ENCODE results near the gene EIF1B.
A peak's percentile ranks its signal among the peaks of the same experiment; 100 is the strongest.

Gene EIF1B

DNA sequence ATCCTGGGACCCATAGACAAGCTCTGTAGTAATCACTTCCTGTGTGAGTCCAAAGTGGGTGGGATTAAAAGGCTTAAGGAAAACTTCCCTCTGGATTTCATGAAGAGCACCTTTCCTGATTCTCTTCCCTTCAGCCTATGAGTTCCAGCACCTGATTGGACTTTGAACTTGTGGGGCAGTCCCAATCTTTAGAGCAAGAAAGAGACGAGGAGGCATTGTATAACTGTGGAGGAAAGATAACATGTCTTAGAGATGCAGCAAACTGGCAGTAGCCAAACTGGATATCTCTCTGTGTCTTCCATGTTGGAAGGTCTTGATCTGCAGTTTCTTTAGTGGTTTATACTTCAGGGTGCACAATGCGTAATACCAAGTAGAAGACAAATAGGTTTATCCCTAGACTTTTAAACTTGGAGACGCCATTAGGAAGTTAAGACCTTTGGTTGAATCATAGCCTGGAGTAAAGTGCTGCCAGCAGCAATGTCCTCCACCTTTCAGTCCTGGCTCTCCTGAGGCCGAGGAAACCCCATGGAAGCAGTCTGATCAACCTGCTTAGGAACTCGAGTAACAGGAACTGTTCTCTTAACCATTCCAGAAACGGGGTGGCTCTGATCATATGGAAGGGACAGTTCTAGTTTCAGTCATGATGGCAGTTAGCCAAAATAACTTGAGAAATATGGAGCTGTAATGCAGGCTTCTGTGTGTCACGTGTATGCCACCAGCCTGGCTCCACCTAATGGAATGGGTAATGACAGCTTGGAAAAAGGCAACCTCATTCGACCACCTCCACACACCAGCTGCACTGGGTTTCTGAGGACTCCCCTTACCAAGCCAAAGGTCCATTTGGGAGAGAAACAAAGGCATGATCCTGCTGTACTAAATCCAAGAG, 4.7 kb downstream of the EIF1B start:
- Histone ChIP-seq H3K4me2 (peak overlapping the region in 2 of 11 experiments; percentile 15 to 84; a peak in 3 of 22 replicates), H3K9me3 (replicated peaks in 1 of 11) (no peaks in the 10 kb centered on the region), H3K27me3 (no peaks in the 10 kb centered on the region), H3K4me3 (no peak overlapping the region), H3K36me3 (peaks cover 30 to 50% (median 40%) of the 10 kb centered on the region in 11 experiments), H4K20me1 (peaks cover 0 to 10% (median 0%) of the 10 kb centered on the region in 11 experiments; a peak in 6 of 22 replicates), H3K9ac (no peak overlapping the region), H3K4me1 (peaks cover 8 to 43% (median 15%) of the 10 kb centered on the region in 10 experiments; a peak in 17 of 20 replicates), H3K27ac (no peak overlapping the region)
- no peak for TF ChIP-seq Cebpa-rat (IDR thresholded peaks at IDR 0.05)

DNA sequence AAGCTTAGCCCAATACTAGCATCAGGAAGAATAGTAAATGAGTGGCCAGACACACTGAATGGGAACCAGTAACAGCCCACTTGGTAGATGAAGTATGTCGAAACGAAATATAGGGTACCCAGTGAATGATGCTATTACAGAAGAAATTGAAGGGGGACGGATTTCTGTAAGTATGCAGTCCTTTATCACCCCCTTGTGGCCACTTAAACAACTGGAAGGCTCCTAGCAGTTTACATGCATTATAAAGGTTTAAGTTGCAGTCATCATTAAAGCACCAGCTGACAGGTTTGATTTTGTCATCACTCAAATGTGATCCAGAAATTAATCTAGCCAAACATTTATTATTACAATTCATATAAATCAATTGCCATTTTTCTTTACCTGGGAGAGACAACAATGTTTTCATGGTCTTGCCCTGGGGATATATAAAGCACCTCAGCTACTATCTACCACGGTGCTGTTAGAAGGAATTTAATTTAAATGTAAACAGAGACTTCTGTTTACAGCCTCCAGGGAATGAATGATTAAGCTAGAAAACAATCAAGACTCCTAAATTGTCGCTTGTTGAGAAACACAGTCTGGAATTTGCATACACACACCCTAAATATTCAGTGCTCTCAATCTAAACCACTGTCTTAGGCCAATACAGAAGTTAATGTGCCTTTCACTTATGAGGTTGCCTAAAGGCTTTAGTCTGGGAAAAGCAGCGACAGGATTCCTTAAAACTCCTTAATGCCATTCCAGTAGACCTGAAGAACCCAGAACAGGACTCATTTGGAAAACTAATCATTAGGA, 7.8 kb downstream of the EIF1B start:
- Histone ChIP-seq H3K4me1 (peaks cover 0 to 27% (median under 1%) of the 10 kb centered on the region in 10 experiments; a peak in 8 of 20 replicates), H3K27me3 (no peaks in the 10 kb centered on the region), H3K4me3 (no peak overlapping the region), H4K20me1 (peaks cover 0 to 7% (median 0%) of the 10 kb centered on the region in 11 experiments; a peak in 5 of 22 replicates), H3K9me3 (replicated peaks in 1 of 11) (no peaks in the 10 kb centered on the region), H3K4me2 (no peak overlapping the region), H3K9ac (no peak overlapping the region), H3K36me3 (peaks cover 18 to 37% (median 26%) of the 10 kb centered on the region in 11 experiments), H3K27ac (no peak overlapping the region)
- no peak for TF ChIP-seq Cebpa-rat (IDR thresholded peaks at IDR 0.05)

DNA sequence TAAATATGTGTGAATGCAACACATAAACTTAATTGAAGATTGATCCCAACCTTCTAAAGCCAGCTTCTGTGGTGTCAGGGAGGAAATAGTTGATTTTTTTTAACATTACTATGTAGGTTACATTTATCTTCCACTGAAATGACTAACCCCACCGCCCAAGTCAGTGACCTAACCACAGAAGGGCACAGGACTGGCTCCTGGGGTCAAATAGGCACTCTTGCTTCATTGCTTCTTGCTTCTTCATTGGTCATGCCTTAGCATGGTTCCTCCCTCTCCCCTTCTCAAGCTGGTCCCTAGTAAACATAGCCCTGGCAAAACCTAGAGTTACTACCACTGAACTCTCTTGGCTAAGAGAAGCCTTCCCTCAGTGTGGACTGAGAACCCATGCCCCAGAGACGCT, 12.3 kb downstream of the EIF1B start:
- H3K9ac ChIP-seq: no peak overlapping the region
- peaks cover 0 to under 1% (median 0%) of the 10 kb centered on the region in 10 experiments; a peak in 1 of 20 replicates for H3K4me1 ChIP-seq
- 0 out of 22 replicates have a peak, but pooled peaks cover 0 to under 1% (median 0%) of the 10 kb centered on the region in 11 experiments for H3K36me3 ChIP-seq
- H3K4me3 ChIP-seq: no peak overlapping the region
- H4K20me1 ChIP-seq: no peaks in the 10 kb centered on the region; a peak in 1 of 22 replicates
- no peaks in the 10 kb centered on the region for H3K27me3 ChIP-seq
- no peak for TF ChIP-seq Cebpa-rat (IDR thresholded peaks at IDR 0.05)
- H3K9me3 ChIP-seq (replicated peaks in 1 of 11): no peaks in the 10 kb centered on the region
- no peak overlapping the region for H3K4me2 ChIP-seq
- no peak overlapping the region for H3K27ac ChIP-seq

- Histone ChIP-seq H3K9me3 (replicated peaks in 1 of 11) (no peaks in the 10 kb centered on the region), H4K20me1 (no peaks in the 10 kb centered on the region; a peak in 1 of 22 replicates), H3K4me2 (no peak overlapping the region), H3K9ac (no peak overlapping the region), H3K27me3 (no peaks in the 10 kb centered on the region), H3K27ac (no peak overlapping the region), H3K4me1 (peaks cover 0 to 14% (median 7%) of the 10 kb centered on the region in 10 experiments; a peak in 11 of 20 replicates), H3K4me3 (no peak overlapping the region), H3K36me3 (no peaks in the 10 kb centered on the region)
- TF ChIP-seq Cebpa-rat (IDR thresholded peaks at IDR 0.05): no peak
Measured at GRCh38 chr3:40323946-40324345, 14.4 kb downstream of the EIF1B start.

DNA sequence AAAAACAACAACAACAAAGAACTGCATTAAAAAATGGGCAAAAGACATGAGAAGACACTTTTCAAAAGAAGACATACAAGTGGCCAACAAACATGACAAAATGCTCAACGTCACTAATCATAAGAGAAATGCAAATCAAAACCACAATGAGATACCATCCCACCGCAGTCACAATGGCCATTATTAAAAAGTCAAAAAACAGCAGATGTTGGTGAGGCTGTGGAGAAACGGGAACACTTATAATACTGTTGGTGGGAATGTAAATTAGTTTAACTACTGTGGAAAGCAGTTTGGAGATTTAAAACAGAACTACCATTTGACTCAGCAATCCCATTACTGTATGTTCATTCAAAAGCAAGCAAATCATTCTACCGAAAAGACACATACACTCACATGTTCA, 15.1 kb downstream of the EIF1B start:
- Histone ChIP-seq H3K27me3 (no peaks in the 10 kb centered on the region), H3K36me3 (no peaks in the 10 kb centered on the region), H3K4me1 (peaks cover 0 to 14% (median 7%) of the 10 kb centered on the region in 10 experiments; a peak in 11 of 20 replicates), H3K9ac (no peak overlapping the region), H3K9me3 (replicated peaks in 1 of 11) (no peaks in the 10 kb centered on the region), H3K4me2 (no peak overlapping the region), H3K4me3 (no peak overlapping the region), H3K27ac (no peak overlapping the region), H4K20me1 (no peaks in the 10 kb centered on the region; a peak in 1 of 22 replicates)
- no peak for TF ChIP-seq Cebpa-rat (IDR thresholded peaks at IDR 0.05)

DNA sequence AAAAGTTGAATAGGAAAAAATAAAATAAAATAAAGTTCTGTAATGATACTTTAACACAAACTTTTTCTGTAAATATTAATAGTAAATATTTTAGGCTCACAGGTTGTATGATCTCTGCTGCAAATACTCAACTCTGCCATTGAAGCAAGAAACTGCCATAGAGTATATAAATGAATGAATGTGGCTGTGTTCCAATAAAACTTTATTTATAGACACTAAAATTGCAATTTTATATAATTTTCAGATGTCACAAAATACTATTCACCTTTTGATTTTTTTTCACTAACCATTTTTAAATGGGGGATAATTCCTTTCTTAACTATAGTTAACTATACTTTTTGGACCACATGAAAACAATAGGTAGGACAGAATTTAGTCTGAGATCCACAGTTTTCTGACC, 16.0 kb downstream of the EIF1B start:
- Histone ChIP-seq H3K4me2 (no peak overlapping the region), H3K9ac (no peak overlapping the region), H3K4me3 (no peak overlapping the region), H3K27me3 (no peaks in the 10 kb centered on the region), H3K4me1 (peaks cover 0 to 14% (median 7%) of the 10 kb centered on the region in 10 experiments; a peak in 11 of 20 replicates), H3K27ac (no peak overlapping the region), H3K9me3 (replicated peaks in 1 of 11) (no peaks in the 10 kb centered on the region), H3K36me3 (no peaks in the 10 kb centered on the region), H4K20me1 (no peaks in the 10 kb centered on the region; a peak in 1 of 22 replicates)
- TF ChIP-seq Cebpa-rat (IDR thresholded peaks at IDR 0.05): no peak

- Histone ChIP-seq H3K9ac (no peak overlapping the region), H3K27me3 (no peaks in the 10 kb centered on the region), H3K4me3 (no peak overlapping the region), H3K27ac (no peak overlapping the region), H3K4me2 (no peak overlapping the region), H4K20me1 (no peaks in the 10 kb centered on the region; a peak in 1 of 22 replicates), H3K4me1 (peaks cover 0 to 14% (median 7%) of the 10 kb centered on the region in 10 experiments; a peak in 11 of 20 replicates), H3K9me3 (replicated peaks in 1 of 11) (no peaks in the 10 kb centered on the region), H3K36me3 (no peaks in the 10 kb centered on the region)
- TF ChIP-seq Cebpa-rat (IDR thresholded peaks at IDR 0.05): no peak
Measured at GRCh38 chr3:40328374-40328773, 18.9 kb downstream of the EIF1B start.

DNA sequence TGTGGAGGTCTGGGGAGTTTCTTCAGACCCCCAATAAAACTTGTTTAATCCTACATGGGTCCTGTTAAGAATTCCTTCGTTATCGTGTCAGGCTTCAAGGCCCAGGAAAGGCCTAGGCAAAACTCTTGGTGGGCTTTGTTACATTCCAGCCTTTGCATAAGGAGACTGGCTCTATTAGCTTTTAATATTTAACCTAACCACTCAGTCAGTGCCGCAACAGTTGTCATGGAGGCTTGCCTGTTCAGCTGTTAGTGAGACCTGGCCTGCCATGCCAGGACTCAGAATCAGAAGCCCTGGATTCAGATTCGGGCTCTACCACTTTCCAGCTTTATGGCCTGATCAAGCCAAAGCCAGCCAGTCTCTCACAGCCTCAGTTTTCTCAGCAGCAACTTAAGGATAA, 19.6 kb downstream of the EIF1B start:
- no peak overlapping the region for H3K27ac ChIP-seq
- 0 out of 22 replicates have a peak overlapping the region, but pooled peaks of 1 of the 11 experiments have one; percentile 25 for H3K9ac ChIP-seq
- H3K4me1 ChIP-seq: peaks cover 0 to 14% (median 7%) of the 10 kb centered on the region in 10 experiments; a peak in 11 of 20 replicates
- no peak for TF ChIP-seq Cebpa-rat (IDR thresholded peaks at IDR 0.05)
- no peaks in the 10 kb centered on the region for H3K36me3 ChIP-seq
- H3K9me3 ChIP-seq (replicated peaks in 1 of 11): no peaks in the 10 kb centered on the region
- H3K4me2 ChIP-seq: no peak overlapping the region
- no peak overlapping the region for H3K4me3 ChIP-seq
- no peaks in the 10 kb centered on the region for H3K27me3 ChIP-seq
- no peaks in the 10 kb centered on the region for H4K20me1 ChIP-seq

GRCh38 chr3:40332684-40333083, 23.2 kb downstream of the EIF1B start:
- no peak overlapping the region for H3K4me2 ChIP-seq

More at GRCh38 chr3:40332684-40333083, 23.2 kb downstream of the EIF1B start:
- no peaks in the 10 kb centered on the region for H4K20me1 ChIP-seq
- H3K9me3 ChIP-seq (replicated peaks in 1 of 11): no peaks in the 10 kb centered on the region
- H3K4me1 ChIP-seq: peaks cover 0 to 5% (median 0%) of the 10 kb centered on the region in 10 experiments; a peak in 3 of 20 replicates
- H3K27ac ChIP-seq: no peak overlapping the region
- H3K36me3 ChIP-seq: no peaks in the 10 kb centered on the region
- no peak overlapping the region for H3K9ac ChIP-seq
- TF ChIP-seq Cebpa-rat (IDR thresholded peaks at IDR 0.05): no peak
- H3K27me3 ChIP-seq: no peaks in the 10 kb centered on the region
- H3K4me3 ChIP-seq: no peak overlapping the region

All from BLaER1 treated with 17β-estradiol and CSF1 and Interleukin-3, amounts not matched to agents 10 nM and 100 nM (cell line).